GM18858 (cell line): ENCODE results near the gene OTOL1.

Experiments used
- ATAC-seq: cut with Tn5 transposase; IDR thresholded peaks from one replicate; pipeline ENCODE4 v1.9.1; 2021; ENCODE audit not compliant: unreplicated experiment

OTOL1 gene

GRCh38 chr3:161540594-161540993, 44.0 kb downstream of the OTOL1 start:
- ATAC-seq, result peak; percentile 75

- no peak for ATAC-seq
Observed at GRCh38 chr3:161545824-161546223, 49.2 kb downstream of the OTOL1 start.

DNA sequence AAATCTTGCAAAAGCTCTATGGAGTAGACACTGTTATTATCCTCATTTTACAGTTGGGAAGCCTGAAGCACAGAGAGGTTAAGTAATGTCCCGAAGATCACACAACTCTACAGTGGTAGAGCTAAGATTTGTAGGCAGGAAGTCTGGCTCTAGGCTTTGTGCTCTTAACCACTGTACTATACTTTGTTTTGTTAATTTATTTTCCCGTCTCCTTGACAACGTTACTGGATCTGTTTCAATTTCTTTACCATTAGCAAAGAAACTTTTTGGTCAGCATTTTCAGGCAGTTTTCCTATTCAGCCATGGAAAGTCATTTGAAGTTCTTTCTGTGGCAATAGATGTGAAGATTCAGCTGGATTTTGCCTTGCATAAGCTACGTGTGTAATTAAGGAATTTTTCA, 51.7 kb downstream of the OTOL1 start:
- no peak for ATAC-seq

GRCh38 chr3:161549261-161549660, 52.7 kb downstream of the OTOL1 start:
- no peak for ATAC-seq

- no peak for ATAC-seq
Observed at GRCh38 chr3:161550491-161551195, 54.0 kb downstream of the OTOL1 start.

DNA sequence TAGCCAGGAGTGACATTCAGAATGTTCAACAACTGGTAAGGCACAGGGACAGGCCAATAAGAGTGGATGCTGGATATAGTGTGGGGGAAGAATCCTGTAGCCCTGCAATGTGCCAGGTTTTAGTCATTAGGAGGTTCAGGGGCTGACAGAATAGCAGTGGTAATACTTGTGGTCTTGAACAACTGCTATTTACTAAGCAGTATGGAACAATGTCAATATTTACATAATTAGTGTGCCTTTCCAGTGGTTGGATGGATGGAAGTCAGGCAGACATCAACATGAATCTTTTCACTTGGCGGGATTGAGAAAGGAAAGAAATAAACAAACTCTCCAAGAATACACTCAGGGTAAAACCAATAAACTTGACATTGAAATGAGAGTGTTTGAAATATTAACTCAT, 55.1 kb downstream of the OTOL1 start:
- no peak for ATAC-seq

DNA sequence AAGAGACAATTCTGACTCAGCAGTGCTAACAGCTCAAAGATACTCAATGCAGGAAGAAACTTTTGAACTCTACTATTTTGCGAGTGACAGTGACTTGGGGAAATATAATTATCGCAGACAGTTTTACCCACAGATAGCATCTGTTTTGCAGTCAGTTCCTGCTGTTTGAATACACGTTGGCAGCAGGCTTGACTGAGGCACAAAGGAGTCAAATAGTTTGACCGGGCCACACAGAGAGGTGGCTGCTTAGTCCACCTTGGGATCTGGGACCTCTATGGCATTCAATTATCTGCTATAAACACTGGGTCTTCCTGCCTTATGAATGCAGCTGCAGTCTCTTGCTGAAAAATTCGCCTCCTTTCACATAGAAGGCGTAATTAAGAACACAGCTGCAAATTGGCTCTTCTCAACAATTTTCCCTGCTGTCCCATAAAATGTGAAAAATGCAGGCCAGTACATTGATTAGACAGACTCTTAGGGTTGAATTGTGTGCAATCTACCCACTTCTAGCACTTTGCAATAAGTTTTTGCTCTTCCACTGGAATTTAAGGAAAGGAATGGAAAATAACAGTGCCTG, 56.5 kb downstream of the OTOL1 start:
- ATAC-seq, result no peak
